Activated T-helper 17 cell treated with anti-CD3 and anti-CD28 coated beads, Interleukin-2, amount 50 U/mL, for 72 hours (primary cell): ENCODE results near the gene VPS72. TPM values are rescaled to one million over a fixed set of nuclear protein-coding genes. Genes with fewer than 3 reads are reported as not detected.
A peak's percentile ranks its signal among the peaks of the same experiment; 100 is the strongest.

Experiments used
- ATAC-seq: fragments of 150-1000 bp; cut with Tn5 transposase; replicated peaks from 2 replicates; pipeline ENCODE4 v1.10.0; 2021; ENCODE audit warnings: mild to moderate bottlenecking, moderate library complexity
- H3K27ac Mint-ChIP-seq: one replicate; pipeline ENCODE4 v1.8.0; 2022; ENCODE audit warnings: mixed read lengths
- H3K27me3 Mint-ChIP-seq: one replicate; pipeline ENCODE4 v1.8.0; 2022; ENCODE audit warnings: mixed read lengths
- H3K36me3 Mint-ChIP-seq: one replicate; pipeline ENCODE4 v1.8.0; 2022; ENCODE audit warnings: low read depth, mild to moderate bottlenecking, mixed read lengths
- H3K4me1 Mint-ChIP-seq: one replicate; pipeline ENCODE4 v1.8.0; 2022; ENCODE audit warnings: mixed read lengths
- H3K4me3 Mint-ChIP-seq: one replicate; pipeline ENCODE4 v1.8.0; 2022; ENCODE audit warnings: mild to moderate bottlenecking, mixed read lengths
- H3K9me3 Mint-ChIP-seq: one replicate; pipeline ENCODE4 v1.8.0; 2022; ENCODE audit warnings: mixed read lengths
- total RNA-seq, 2 donors: library from RNA; stranded (reverse); gene quantifications; one replicate each; pipeline ENCODE4 v1.2.3, GENCODE V29; 2022

VPS72 gene
- total RNA-seq, 2 donors from 2014 or later: 62.2 to 77.9 TPM

GRCh38 chr1:151165738-151166504 lies 24.1 kb downstream of the VPS72 start, which contains the start of the genes LYSMD1 and SCNM1:
Gene LYSMD1 (minus strand): TSS chr1:151165902. CDS start chr1:151165258, 644 bp downstream.
Gene SCNM1 (plus strand): TSS chr1:151166144. CDS start chr1:151166153, 9 bp downstream.
- Mint-ChIP-seq H3K36me3 (peaks cover 88% of the 10 kb centered on the region), H3K4me1 (peaks cover 24% of the 10 kb centered on the region), H3K27ac (peak within 1 kb of the TSS; percentile 99), H3K27me3 (no peaks in the 10 kb centered on the region), H3K9me3 (no peaks in the 10 kb centered on the region), H3K4me3 (peak within 1 kb of the TSS; percentile 99)
- peak; percentile 96 for ATAC-seq

GRCh38 chr1:151165281-151165737 lies 24.7 kb downstream of the VPS72 start:
- peak overlapping the region; percentile 99 for H3K27ac Mint-ChIP-seq
- peak overlapping the region; percentile 99 for H3K4me3 Mint-ChIP-seq
- ATAC-seq: peak; percentile 1
- no peaks in the 10 kb centered on the region for H3K27me3 Mint-ChIP-seq
- peaks cover 24% of the 10 kb centered on the region for H3K4me1 Mint-ChIP-seq
- H3K9me3 Mint-ChIP-seq: no peaks in the 10 kb centered on the region
- H3K36me3 Mint-ChIP-seq: peaks cover 88% of the 10 kb centered on the region

- H3K4me3 Mint-ChIP-seq: peak overlapping the region; percentile 99
- H3K9me3 Mint-ChIP-seq: no peaks in the 10 kb centered on the region
- H3K27me3 Mint-ChIP-seq: no peaks in the 10 kb centered on the region
- H3K36me3 Mint-ChIP-seq: peaks cover 88% of the 10 kb centered on the region
- ATAC-seq: no peak
- H3K27ac Mint-ChIP-seq: peak overlapping the region; percentile 99
- H3K4me1 Mint-ChIP-seq: peaks cover 26% of the 10 kb centered on the region
Measured at GRCh38 chr1:151164732-151165280, 25.2 kb downstream of the VPS72 start.

- H3K27ac Mint-ChIP-seq: peak overlapping the region; percentile 92
- peaks cover 41% of the 10 kb centered on the region for H3K4me1 Mint-ChIP-seq
- no peak for ATAC-seq
- H3K9me3 Mint-ChIP-seq: no peaks in the 10 kb centered on the region
- no peaks in the 10 kb centered on the region for H3K27me3 Mint-ChIP-seq
- peak overlapping the region; percentile 96 for H3K4me3 Mint-ChIP-seq
- peaks cover 72% of the 10 kb centered on the region for H3K36me3 Mint-ChIP-seq
Measured at GRCh38 chr1:151159373-151159772, 30.6 kb downstream of the VPS72 start.

- Mint-ChIP-seq H3K36me3 (peaks cover 67% of the 10 kb centered on the region), H3K27me3 (no peaks in the 10 kb centered on the region), H3K27ac (peak overlapping the region; percentile 92), H3K9me3 (no peaks in the 10 kb centered on the region), H3K4me1 (peaks cover 41% of the 10 kb centered on the region), H3K4me3 (peak overlapping the region; percentile 96)
- ATAC-seq: no peak
Measured at GRCh38 chr1:151158751-151159251, 31.2 kb downstream of the VPS72 start.

- Mint-ChIP-seq H3K36me3 (peaks cover 66% of the 10 kb centered on the region), H3K27ac (peak overlapping the region; percentile 92), H3K4me3 (peak overlapping the region; percentile 96), H3K9me3 (no peaks in the 10 kb centered on the region), H3K4me1 (peaks cover 41% of the 10 kb centered on the region), H3K27me3 (no peaks in the 10 kb centered on the region)
- peak; percentile 36 for ATAC-seq
Measured at GRCh38 chr1:151158326-151158725, 31.7 kb downstream of the VPS72 start.

- Mint-ChIP-seq H3K9me3 (no peaks in the 10 kb centered on the region), H3K27me3 (no peaks in the 10 kb centered on the region), H3K4me3 (peak overlapping the region; percentile 96), H3K4me1 (peaks cover 34% of the 10 kb centered on the region), H3K27ac (peak overlapping the region; percentile 92), H3K36me3 (peaks cover 59% of the 10 kb centered on the region)
- peak; percentile 59 for ATAC-seq
Measured at GRCh38 chr1:151157067-151157531, 32.9 kb downstream of the VPS72 start.

- H3K27me3 Mint-ChIP-seq: no peaks in the 10 kb centered on the region
- H3K36me3 Mint-ChIP-seq: peaks cover 53% of the 10 kb centered on the region
- H3K9me3 Mint-ChIP-seq: no peaks in the 10 kb centered on the region
- H3K27ac Mint-ChIP-seq: peak within 1 kb of the TSS; percentile 92
- peaks cover 29% of the 10 kb centered on the region for H3K4me1 Mint-ChIP-seq
- H3K4me3 Mint-ChIP-seq: peak within 1 kb of the TSS; percentile 96
- ATAC-seq: peak; percentile 89
Measured at GRCh38 chr1:151156515-151156819, 33.5 kb downstream of the VPS72 start, which contains the start of gene TNFAIP8L2. Gene TNFAIP8L2 (plus strand): TSS chr1:151156649. CDS start chr1:151158698, 2,049 bp downstream.

- no peak overlapping the region for H3K27ac Mint-ChIP-seq
- ATAC-seq: no peak
Measured at GRCh38 chr1:151147665-151148064, 42.3 kb downstream of the VPS72 start.

GRCh38 chr1:151147132-151147503 lies 42.9 kb downstream of the VPS72 start:
- ATAC-seq: no peak
- Mint-ChIP-seq H3K36me3 (no peaks in the 10 kb centered on the region), H3K4me3 (peak overlapping the region; percentile 90), H3K27me3 (no peaks in the 10 kb centered on the region), H3K9me3 (no peaks in the 10 kb centered on the region), H3K4me1 (peaks cover 11% of the 10 kb centered on the region), H3K27ac (peak overlapping the region; percentile 72)

More at GRCh38 chr1:151147665-151148064, 42.3 kb downstream of the VPS72 start:
- Mint-ChIP-seq H3K4me1 (peaks cover 11% of the 10 kb centered on the region), H3K4me3 (peak overlapping the region; percentile 90), H3K9me3 (no peaks in the 10 kb centered on the region), H3K27me3 (no peaks in the 10 kb centered on the region), H3K36me3 (no peaks in the 10 kb centered on the region)

GRCh38 chr1:151146412-151147131 lies 43.4 kb downstream of the VPS72 start, which contains the start of gene SEMA6C:
Gene SEMA6C (minus strand): TSS chr1:151146631. CDS start chr1:151142621, 4,010 bp downstream.
- Mint-ChIP-seq H3K27me3 (no peaks in the 10 kb centered on the region), H3K4me1 (peaks cover 11% of the 10 kb centered on the region), H3K9me3 (no peaks in the 10 kb centered on the region), H3K27ac (peak within 1 kb of the TSS; percentile 72), H3K36me3 (no peaks in the 10 kb centered on the region), H3K4me3 (peak within 1 kb of the TSS; percentile 90)
- peak; percentile 100 for ATAC-seq

GRCh38 chr1:151146072-151146411 lies 44.0 kb downstream of the VPS72 start:
- Mint-ChIP-seq H3K9me3 (no peaks in the 10 kb centered on the region), H3K36me3 (no peaks in the 10 kb centered on the region), H3K4me1 (peaks cover 11% of the 10 kb centered on the region), H3K27me3 (no peaks in the 10 kb centered on the region), H3K27ac (peak overlapping the region; percentile 72), H3K4me3 (peak overlapping the region; percentile 90)
- peak; percentile 8 for ATAC-seq

- Mint-ChIP-seq H3K4me3 (peak overlapping the region; percentile 90), H3K4me1 (peaks cover 11% of the 10 kb centered on the region), H3K27ac (no peak overlapping the region), H3K36me3 (no peaks in the 10 kb centered on the region), H3K9me3 (no peaks in the 10 kb centered on the region), H3K27me3 (no peaks in the 10 kb centered on the region)
- ATAC-seq: no peak
Measured at GRCh38 chr1:151145304-151146071, 44.5 kb downstream of the VPS72 start.
